Cardiac muscle cell (in vitro differentiated cells and primary cell): ENCODE data around the gene GINM1. TPM values are rescaled to one million over a fixed set of nuclear protein-coding genes. Genes with fewer than 3 reads are reported as not detected.

ENCODE experiments used
- DNase-seq, 2 donors: peaks; one replicate each; pipeline versions ENCODE4 v3.0.0 to v3.0.0-alpha.2; 2010 to 2017; ENCODE audit warnings: low read depth in 1 of 2, low spot score in 1 of 2
- H3K27ac ChIP-seq: fragments of 200-600 bp; sonication (generic); 2 replicates; pipeline ENCODE4 v1.5.1; 2016
- H3K27me3 ChIP-seq: fragments of 200-600 bp; sonication (generic); 2 replicates; pipeline ENCODE4 v1.6.0; 2016; ENCODE audit warnings: control low read depth
- H3K36me3 ChIP-seq: fragments of 200-600 bp; sonication (generic); 2 replicates; pipeline ENCODE4 v1.5.1; 2016; ENCODE audit warnings: control low read depth
- H3K4me1 ChIP-seq: fragments of 200-600 bp; sonication (generic); 2 replicates; pipeline ENCODE4 v1.8.1; 2017; ENCODE audit warnings: low read depth, mild to moderate bottlenecking, mixed run types
- H3K4me3 ChIP-seq: fragments of 200-600 bp; sonication (generic); 2 replicates; pipeline ENCODE4 v1.5.1; 2016; ENCODE audit warnings: mild to moderate bottlenecking
- H3K9me3 ChIP-seq: fragments of 200-600 bp; sonication (generic); 2 replicates; pipeline ENCODE4 v1.5.1; 2017; ENCODE audit warnings: low read depth, mild to moderate bottlenecking, control low read depth
- CTCF ChIP-seq: IDR thresholded peaks from 2 replicates; pipeline ENCODE4 v1.5.1; 2012; ENCODE audit warnings: low read depth, mild to moderate bottlenecking, low read length
- polyA plus RNA-seq: library from polyadenylated mRNA; unstranded; fragments of >200 nt; fragmentation: Nextera tagmentation; extraction: Ambion mirVana; gene quantifications from 2 replicates; pipeline ENCODE4 v1.2.1, GENCODE V29; 2016
- total RNA-seq: library from RNA; depleted of rRNA; stranded (reverse); fragments of >200 nt; gene quantifications from 2 replicates; pipeline ENCODE4 v1.2.3, GENCODE V29; 2016

GINM1 gene
- total and polyA plus RNA-seq, 2 experiments from 2014 or later = 35.8 to 50.4 TPM

GRCh38 chr6:149627672-149628071 lies 61.5 kb downstream of the GINM1 start:
- Histone ChIP-seq H3K4me3 (no peak overlapping the region), H3K9me3 (no peaks in the 10 kb centered on the region), H3K36me3 (peaks cover 14% of the 10 kb centered on the region), H3K27me3 (no peaks in the 10 kb centered on the region), H3K4me1 (no peaks in the 10 kb centered on the region), H3K27ac (no peak overlapping the region)
- no peak for DNase-seq
- no peak for TF ChIP-seq CTCF

GRCh38 chr6:149628875-149629510 lies 62.8 kb downstream of the GINM1 start:
- no peak for DNase-seq
- H3K36me3 ChIP-seq = peaks cover 9% of the 10 kb centered on the region
- H3K9me3 ChIP-seq = no peaks in the 10 kb centered on the region
- no peak for TF ChIP-seq CTCF
- no peaks in the 10 kb centered on the region for H3K4me1 ChIP-seq
- H3K27ac ChIP-seq = no peak overlapping the region
- no peaks in the 10 kb centered on the region for H3K27me3 ChIP-seq
- H3K4me3 ChIP-seq = no peak overlapping the region

- Histone ChIP-seq H3K27me3 (no peaks in the 10 kb centered on the region), H3K9me3 (no peaks in the 10 kb centered on the region), H3K27ac (no peak overlapping the region), H3K4me3 (no peak overlapping the region), H3K36me3 (peaks cover 15% of the 10 kb centered on the region), H3K4me1 (no peaks in the 10 kb centered on the region)
- no peak for TF ChIP-seq CTCF
- DNase-seq = no peak
Measured at GRCh38 chr6:149634315-149634714, 68.1 kb downstream of the GINM1 start.

- TF ChIP-seq CTCF = no peak
- Histone ChIP-seq H3K27me3 (no peaks in the 10 kb centered on the region), H3K9me3 (no peaks in the 10 kb centered on the region), H3K36me3 (peaks cover 6% of the 10 kb centered on the region), H3K4me1 (peaks cover 5% of the 10 kb centered on the region), H3K4me3 (no peak overlapping the region), H3K27ac (no peak overlapping the region)
- DNase-seq = peak in 1 of 2 donors; percentile 34
Measured at GRCh38 chr6:149636124-149636523, 69.9 kb downstream of the GINM1 start.

Other genes with a start within 250 kb of the GINM1 start
- gene TAB2, start 248.7 kb upstream of the GINM1 start, total RNA-seq = 26.5 and 39.0 TPM in 2 replicates
- gene TAB2, start 248.7 kb upstream of the GINM1 start, polyA plus RNA-seq = 13.8 and 23.0 TPM in 2 replicates
- gene SUMO4, start 166.1 kb upstream of the GINM1 start, total RNA-seq = 0.70 and 3.3 TPM in 2 replicates
- gene SUMO4, start 166.1 kb upstream of the GINM1 start, polyA plus RNA-seq = 0.72 and 1.4 TPM in 2 replicates
- gene ZC3H12D, start 81.4 kb upstream of the GINM1 start, total RNA-seq = 0.07 and 0.24 TPM in 2 replicates
- gene ZC3H12D, start 81.4 kb upstream of the GINM1 start, polyA plus RNA-seq = 0.29 and 0.72 TPM in 2 replicates
- gene PPIL4, start 20.3 kb upstream of the GINM1 start, total RNA-seq = 23.0 and 33.1 TPM in 2 replicates
- gene PPIL4, start 20.3 kb upstream of the GINM1 start, polyA plus RNA-seq = 29.5 and 41.8 TPM in 2 replicates
- 11.5 and 16.1 TPM in 2 replicates for gene KATNA1, start 82.3 kb downstream of the GINM1 start, total RNA-seq
- gene KATNA1, start 82.3 kb downstream of the GINM1 start, polyA plus RNA-seq = 22.5 and 34.9 TPM in 2 replicates
- 9.9 and 13.2 TPM in 2 replicates for gene LATS1, start 151.7 kb downstream of the GINM1 start, total RNA-seq
- 7.2 and 11.3 TPM in 2 replicates for gene LATS1, start 151.7 kb downstream of the GINM1 start, polyA plus RNA-seq
- gene NUP43, start 180.2 kb downstream of the GINM1 start, total RNA-seq = 35.7 and 55.8 TPM in 2 replicates
- gene NUP43, start 180.2 kb downstream of the GINM1 start, polyA plus RNA-seq = 14.1 and 15.7 TPM in 2 replicates
- gene PCMT1, start 183.4 kb downstream of the GINM1 start, total RNA-seq = 137 and 197 TPM in 2 replicates
- 178 and 189 TPM in 2 replicates for gene PCMT1, start 183.4 kb downstream of the GINM1 start, polyA plus RNA-seq